ENCODE data around the gene GAD1.

Gene GAD1

DNA sequence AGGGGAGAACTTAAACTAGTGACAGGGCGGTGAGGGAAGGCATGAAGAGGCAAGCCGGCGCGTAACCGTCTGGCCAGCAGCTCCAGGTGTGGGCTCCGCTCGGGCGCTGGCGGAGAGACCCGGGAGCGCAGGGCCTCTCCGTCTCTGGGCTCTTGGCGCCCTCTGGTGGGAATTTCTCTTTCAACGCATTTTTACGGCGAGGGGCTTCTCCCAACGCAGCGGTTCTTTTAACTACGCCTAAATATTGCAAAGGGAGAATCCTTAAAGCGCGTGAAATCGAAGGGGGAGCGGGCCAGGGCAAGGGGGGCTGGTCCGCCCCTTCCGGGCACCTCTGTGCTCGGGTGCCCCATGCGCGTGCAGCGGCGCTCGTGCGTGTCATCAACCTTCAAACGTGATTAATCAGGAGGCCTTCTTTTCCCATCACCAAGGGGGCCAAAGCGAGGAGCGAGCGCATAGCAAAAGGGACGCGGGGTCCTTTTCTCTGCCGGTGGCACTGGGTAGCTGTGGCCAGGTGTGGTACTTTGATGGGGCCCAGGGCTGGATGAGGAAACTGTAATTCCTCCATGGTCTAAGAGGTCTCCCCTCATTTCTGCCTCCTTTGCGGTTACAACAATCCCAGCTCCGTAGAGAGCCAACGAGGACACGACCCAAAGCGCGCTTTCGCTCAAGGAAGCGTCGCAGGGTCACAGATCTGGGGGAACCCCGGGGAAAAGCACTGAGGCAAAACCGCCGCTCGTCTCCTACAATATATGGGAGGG, 762 bp upstream of the GAD1 start:
- no peak overlapping the region for H3K9ac ChIP-seq (ENCODE audit: low read length)
- no peak overlapping the region for H2AFZ ChIP-seq (ENCODE audit: low read depth, low read length, severe bottlenecking)
- H3K27ac ChIP-seq (ENCODE audit: low read depth, low read length), result no peak overlapping the region
- H3K27me3 ChIP-seq (ENCODE audit: low read length), result no peaks in the 10 kb centered on the region
- H3F3A ChIP-seq (ENCODE audit: insufficient read depth), result no peaks in the 10 kb centered on the region
- peak overlapping the region; percentile 22 for H3K4me2 ChIP-seq (ENCODE audit: low read depth, low read length, poor library complexity, severe bottlenecking)
- H3K4me3 ChIP-seq (ENCODE audit: insufficient read depth, low read length, poor library complexity, severe bottlenecking), result no peak overlapping the region
- TF ChIP-seq, protein P1, sequence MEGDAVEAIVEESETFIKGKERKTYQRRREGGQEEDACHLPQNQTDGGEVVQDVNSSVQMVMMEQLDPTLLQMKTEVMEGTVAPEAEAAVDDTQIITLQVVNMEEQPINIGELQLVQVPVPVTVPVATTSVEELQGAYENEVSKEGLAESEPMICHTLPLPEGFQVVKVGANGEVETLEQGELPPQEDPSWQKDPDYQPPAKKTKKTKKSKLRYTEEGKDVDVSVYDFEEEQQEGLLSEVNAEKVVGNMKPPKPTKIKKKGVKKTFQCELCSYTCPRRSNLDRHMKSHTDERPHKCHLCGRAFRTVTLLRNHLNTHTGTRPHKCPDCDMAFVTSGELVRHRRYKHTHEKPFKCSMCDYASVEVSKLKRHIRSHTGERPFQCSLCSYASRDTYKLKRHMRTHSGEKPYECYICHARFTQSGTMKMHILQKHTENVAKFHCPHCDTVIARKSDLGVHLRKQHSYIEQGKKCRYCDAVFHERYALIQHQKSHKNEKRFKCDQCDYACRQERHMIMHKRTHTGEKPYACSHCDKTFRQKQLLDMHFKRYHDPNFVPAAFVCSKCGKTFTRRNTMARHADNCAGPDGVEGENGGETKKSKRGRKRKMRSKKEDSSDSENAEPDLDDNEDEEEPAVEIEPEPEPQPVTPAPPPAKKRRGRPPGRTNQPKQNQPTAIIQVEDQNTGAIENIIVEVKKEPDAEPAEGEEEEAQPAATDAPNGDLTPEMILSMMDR (IDR thresholded peaks at IDR 0.05; ENCODE audit: insufficient read depth, low read length, poor library complexity, severe bottlenecking), result peak; percentile 42
- no peak for TF ChIP-seq EZH2phosphoT487 (conservative IDR thresholded peaks at IDR 0.05; ENCODE audit: low read length)
- no peaks in the 10 kb centered on the region for H3K9me2 ChIP-seq (replicated peaks; ENCODE audit: insufficient read depth, low read length)
- no peaks in the 10 kb centered on the region for H3K9me3 ChIP-seq (ENCODE audit: insufficient read depth, low read length)
- H3K79me2 ChIP-seq (ENCODE audit: insufficient read depth, low read length), result no peaks in the 10 kb centered on the region
- H4K20me1 ChIP-seq (ENCODE audit: low read depth, low read length), result no peaks in the 10 kb centered on the region
- H3K36me3 ChIP-seq (ENCODE audit: low read length), result no peaks in the 10 kb centered on the region

DNA sequence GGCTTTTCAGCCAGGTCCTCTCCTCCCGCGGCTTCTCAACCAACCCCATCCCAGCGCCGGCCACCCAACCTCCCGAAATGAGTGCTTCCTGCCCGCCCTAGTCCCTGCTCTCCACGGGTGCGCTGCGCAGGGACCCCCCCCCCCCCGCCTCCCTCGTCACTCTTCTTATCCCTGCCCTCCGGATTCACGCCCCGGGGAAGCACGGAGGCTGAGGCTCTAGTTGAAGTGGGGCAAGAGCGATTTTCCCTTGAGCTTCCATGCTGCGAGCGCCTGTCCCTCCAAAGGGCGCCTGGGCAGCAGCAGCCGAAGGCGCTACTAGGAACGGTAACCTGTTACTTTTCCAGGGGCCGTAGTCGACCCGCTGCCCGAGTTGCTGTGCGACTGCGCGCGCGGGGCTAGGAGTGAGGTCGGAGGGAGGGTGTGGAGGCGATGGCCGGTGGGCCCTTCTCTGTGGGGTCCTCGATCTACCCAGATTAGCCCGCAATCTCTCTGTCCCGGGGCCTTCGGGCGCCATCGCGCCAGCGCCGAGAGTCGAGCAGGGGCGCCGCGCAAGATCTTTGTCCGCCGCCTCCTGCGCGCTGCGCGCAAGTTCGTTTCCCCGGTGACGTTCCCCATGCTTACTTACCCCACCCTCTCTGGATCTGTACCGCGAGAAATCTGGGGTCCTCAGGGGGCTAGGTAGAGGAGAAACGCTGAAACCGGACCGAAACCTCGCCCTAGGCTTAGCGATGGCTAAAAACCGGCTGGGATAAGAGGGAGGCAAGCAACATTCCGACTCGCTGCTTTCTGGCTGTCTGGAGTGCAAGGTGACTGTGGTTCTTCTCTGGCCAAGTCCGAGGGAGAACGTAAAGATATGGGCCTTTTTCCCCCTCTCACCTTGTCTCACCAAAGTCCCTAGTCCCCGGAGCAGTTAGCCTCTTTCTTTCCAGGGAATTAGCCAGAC, 677 bp downstream of the GAD1 start:
- Histone ChIP-seq H3K4me2 (ENCODE audit: low read depth, low read length, poor library complexity, severe bottlenecking) (no peak overlapping the region), H4K20me1 (ENCODE audit: low read depth, low read length) (no peaks in the 10 kb centered on the region), H3K27me3 (ENCODE audit: low read length) (no peaks in the 10 kb centered on the region), H3K9ac (ENCODE audit: low read length) (no peak overlapping the region), H3K9me3 (ENCODE audit: insufficient read depth, low read length) (no peaks in the 10 kb centered on the region), H3K4me3 (ENCODE audit: insufficient read depth, low read length, poor library complexity, severe bottlenecking) (no peak overlapping the region), H2AFZ (ENCODE audit: low read depth, low read length, severe bottlenecking) (no peak overlapping the region), H3K36me3 (ENCODE audit: low read length) (no peaks in the 10 kb centered on the region), H3K27ac (ENCODE audit: low read depth, low read length) (no peak overlapping the region), H3F3A (ENCODE audit: insufficient read depth) (no peaks in the 10 kb centered on the region), H3K9me2 (replicated peaks; ENCODE audit: insufficient read depth, low read length) (no peaks in the 10 kb centered on the region), H3K79me2 (ENCODE audit: insufficient read depth, low read length) (no peaks in the 10 kb centered on the region)
- no peak for TF ChIP-seq EZH2phosphoT487 (conservative IDR thresholded peaks at IDR 0.05; ENCODE audit: low read length)
- TF ChIP-seq, protein P1 (IDR thresholded peaks at IDR 0.05; ENCODE audit: insufficient read depth, low read length, poor library complexity, severe bottlenecking), result no peak

DNA sequence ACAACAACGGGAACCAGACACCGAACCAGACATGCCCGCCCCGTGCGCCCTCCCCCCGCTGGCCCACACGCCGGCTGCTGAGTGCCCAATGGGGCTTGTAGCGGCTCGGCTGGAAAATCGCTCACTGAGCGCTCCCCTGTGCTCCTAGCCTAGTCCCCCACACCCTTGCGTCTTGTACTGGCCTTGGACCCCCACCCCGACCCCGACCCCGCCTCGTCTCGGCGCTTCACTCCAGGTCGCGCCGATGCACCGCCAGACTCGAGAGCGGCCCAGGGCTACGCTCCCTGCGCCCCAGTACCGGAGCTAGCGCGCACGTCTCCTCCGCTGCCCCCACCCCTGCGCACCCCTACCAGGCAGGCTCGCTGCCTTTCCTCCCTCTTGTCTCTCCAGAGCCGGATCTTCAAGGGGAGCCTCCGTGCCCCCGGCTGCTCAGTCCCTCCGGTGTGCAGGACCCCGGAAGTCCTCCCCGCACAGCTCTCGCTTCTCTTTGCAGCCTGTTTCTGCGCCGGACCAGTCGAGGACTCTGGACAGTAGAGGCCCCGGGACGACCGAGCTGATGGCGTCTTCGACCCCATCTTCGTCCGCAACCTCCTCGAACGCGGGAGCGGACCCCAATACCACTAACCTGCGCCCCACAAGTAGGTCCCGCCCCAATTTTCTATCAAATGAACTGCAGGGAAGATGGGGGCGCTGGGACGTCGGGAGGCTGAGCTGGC, 1.5 kb downstream of the GAD1 start:
- Histone ChIP-seq H3K9me3 (ENCODE audit: insufficient read depth, low read length) (no peaks in the 10 kb centered on the region), H3K36me3 (ENCODE audit: low read length) (no peaks in the 10 kb centered on the region), H3F3A (ENCODE audit: insufficient read depth) (no peaks in the 10 kb centered on the region), H3K79me2 (ENCODE audit: insufficient read depth, low read length) (no peaks in the 10 kb centered on the region), H3K9ac (ENCODE audit: low read length) (no peak overlapping the region), H4K20me1 (ENCODE audit: low read depth, low read length) (no peaks in the 10 kb centered on the region), H3K27ac (ENCODE audit: low read depth, low read length) (no peak overlapping the region), H3K9me2 (replicated peaks; ENCODE audit: insufficient read depth, low read length) (no peaks in the 10 kb centered on the region), H3K4me3 (ENCODE audit: insufficient read depth, low read length, poor library complexity, severe bottlenecking) (no peak overlapping the region), H3K27me3 (ENCODE audit: low read length) (no peaks in the 10 kb centered on the region), H3K4me2 (ENCODE audit: low read depth, low read length, poor library complexity, severe bottlenecking) (no peak overlapping the region), H2AFZ (ENCODE audit: low read depth, low read length, severe bottlenecking) (no peak overlapping the region)
- no peak for TF ChIP-seq EZH2phosphoT487 (conservative IDR thresholded peaks at IDR 0.05; ENCODE audit: low read length)
- TF ChIP-seq, protein P1 (IDR thresholded peaks at IDR 0.05; ENCODE audit: insufficient read depth, low read length, poor library complexity, severe bottlenecking), result no peak

Measured in SU-DHL-6 (cell line).